ENCODE measurements around the gene GLCCI1.

The GLCCI1 gene

GRCh38 chr7:7956531-7957128, 12.0 kb upstream of the GLCCI1 start:
- no peak for TF ChIP-seq EZH2 (IDR thresholded peaks at IDR 0.05; ENCODE audit: borderline replicate concordance, low read length)
- TF ChIP-seq, protein P1, sequence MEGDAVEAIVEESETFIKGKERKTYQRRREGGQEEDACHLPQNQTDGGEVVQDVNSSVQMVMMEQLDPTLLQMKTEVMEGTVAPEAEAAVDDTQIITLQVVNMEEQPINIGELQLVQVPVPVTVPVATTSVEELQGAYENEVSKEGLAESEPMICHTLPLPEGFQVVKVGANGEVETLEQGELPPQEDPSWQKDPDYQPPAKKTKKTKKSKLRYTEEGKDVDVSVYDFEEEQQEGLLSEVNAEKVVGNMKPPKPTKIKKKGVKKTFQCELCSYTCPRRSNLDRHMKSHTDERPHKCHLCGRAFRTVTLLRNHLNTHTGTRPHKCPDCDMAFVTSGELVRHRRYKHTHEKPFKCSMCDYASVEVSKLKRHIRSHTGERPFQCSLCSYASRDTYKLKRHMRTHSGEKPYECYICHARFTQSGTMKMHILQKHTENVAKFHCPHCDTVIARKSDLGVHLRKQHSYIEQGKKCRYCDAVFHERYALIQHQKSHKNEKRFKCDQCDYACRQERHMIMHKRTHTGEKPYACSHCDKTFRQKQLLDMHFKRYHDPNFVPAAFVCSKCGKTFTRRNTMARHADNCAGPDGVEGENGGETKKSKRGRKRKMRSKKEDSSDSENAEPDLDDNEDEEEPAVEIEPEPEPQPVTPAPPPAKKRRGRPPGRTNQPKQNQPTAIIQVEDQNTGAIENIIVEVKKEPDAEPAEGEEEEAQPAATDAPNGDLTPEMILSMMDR (IDR thresholded peaks at IDR 0.05; ENCODE audit: low read length): no peak
- H3K9me2 ChIP-seq (ENCODE audit: low read depth, low read length): no peaks in the 10 kb centered on the region
- H2AFZ ChIP-seq (ENCODE audit: low read length): no peak overlapping the region
- no peak overlapping the region for H3K27ac ChIP-seq (ENCODE audit: low read depth, low read length, poor library complexity, severe bottlenecking)
- H3K79me2 ChIP-seq (ENCODE audit: insufficient read depth, low read length): no peaks in the 10 kb centered on the region
- no peak overlapping the region for H3K4me2 ChIP-seq (ENCODE audit: low read length)
- H3K9ac ChIP-seq (ENCODE audit: low read length): no peak overlapping the region
- H3K27me3 ChIP-seq (ENCODE audit: insufficient read depth, low read length): no peaks in the 10 kb centered on the region
- no peaks in the 10 kb centered on the region for H3K9me3 ChIP-seq (ENCODE audit: low read length)
- H3F3A ChIP-seq (ENCODE audit: insufficient read depth, low read length): no peaks in the 10 kb centered on the region
- no peaks in the 10 kb centered on the region for H3K4me1 ChIP-seq (ENCODE audit: insufficient read depth, low read length, severe bottlenecking)
- H3K36me3 ChIP-seq (ENCODE audit: insufficient read depth, low read length): no peaks in the 10 kb centered on the region
- no peak overlapping the region for H3K4me3 ChIP-seq (ENCODE audit: low read depth, low read length, poor library complexity, severe bottlenecking)
- no peaks in the 10 kb centered on the region for H4K20me1 ChIP-seq (ENCODE audit: insufficient read depth, low read length)

DNA sequence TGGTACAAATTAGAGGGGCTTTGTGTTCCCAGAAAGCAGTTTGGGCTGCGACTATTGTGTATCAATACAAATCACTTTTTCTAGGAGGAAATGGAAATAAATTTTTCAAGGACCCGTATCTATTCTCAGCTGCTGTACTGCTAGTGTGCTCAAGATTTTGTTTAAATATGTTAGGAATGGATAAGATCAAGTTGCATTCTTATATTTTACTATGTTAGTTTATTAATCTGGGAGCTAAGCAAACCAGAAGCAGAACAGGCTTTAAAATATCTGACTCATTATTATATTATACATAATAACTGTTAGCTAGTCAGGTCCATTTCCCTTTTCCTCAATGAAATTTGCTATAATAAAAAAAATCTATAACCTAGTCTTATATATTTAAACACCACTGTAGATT, 11.1 kb upstream of the GLCCI1 start:
- Histone ChIP-seq H3K4me2 (ENCODE audit: low read length) (no peak overlapping the region), H3K4me3 (ENCODE audit: low read depth, low read length, poor library complexity, severe bottlenecking) (no peak overlapping the region), H4K20me1 (ENCODE audit: insufficient read depth, low read length) (no peaks in the 10 kb centered on the region), H3K4me1 (ENCODE audit: insufficient read depth, low read length, severe bottlenecking) (no peaks in the 10 kb centered on the region), H3F3A (ENCODE audit: insufficient read depth, low read length) (no peaks in the 10 kb centered on the region), H3K27me3 (ENCODE audit: insufficient read depth, low read length) (no peaks in the 10 kb centered on the region), H3K27ac (ENCODE audit: low read depth, low read length, poor library complexity, severe bottlenecking) (no peak overlapping the region), H3K79me2 (ENCODE audit: insufficient read depth, low read length) (no peaks in the 10 kb centered on the region), H2AFZ (ENCODE audit: low read length) (no peak overlapping the region), H3K9ac (ENCODE audit: low read length) (no peak overlapping the region), H3K36me3 (ENCODE audit: insufficient read depth, low read length) (no peaks in the 10 kb centered on the region), H3K9me3 (ENCODE audit: low read length) (no peaks in the 10 kb centered on the region), H3K9me2 (ENCODE audit: low read depth, low read length) (no peaks in the 10 kb centered on the region)
- no peak for TF ChIP-seq EZH2 (IDR thresholded peaks at IDR 0.05; ENCODE audit: borderline replicate concordance, low read length)
- TF ChIP-seq, protein P1 (IDR thresholded peaks at IDR 0.05; ENCODE audit: low read length): no peak

- Histone ChIP-seq H3K79me2 (ENCODE audit: insufficient read depth, low read length) (no peaks in the 10 kb centered on the region), H3K9me2 (ENCODE audit: low read depth, low read length) (no peaks in the 10 kb centered on the region), H3K9me3 (ENCODE audit: low read length) (no peaks in the 10 kb centered on the region), H3K27ac (ENCODE audit: low read depth, low read length, poor library complexity, severe bottlenecking) (no peak overlapping the region), H3K4me2 (ENCODE audit: low read length) (no peak overlapping the region), H3K27me3 (ENCODE audit: insufficient read depth, low read length) (no peaks in the 10 kb centered on the region), H3F3A (ENCODE audit: insufficient read depth, low read length) (no peaks in the 10 kb centered on the region), H4K20me1 (ENCODE audit: insufficient read depth, low read length) (no peaks in the 10 kb centered on the region), H3K4me1 (ENCODE audit: insufficient read depth, low read length, severe bottlenecking) (peaks cover 9% of the 10 kb centered on the region), H3K9ac (ENCODE audit: low read length) (no peak overlapping the region), H3K4me3 (ENCODE audit: low read depth, low read length, poor library complexity, severe bottlenecking) (no peak overlapping the region), H3K36me3 (ENCODE audit: insufficient read depth, low read length) (no peaks in the 10 kb centered on the region), H2AFZ (ENCODE audit: low read length) (no peak overlapping the region)
- no peak for TF ChIP-seq EZH2 (IDR thresholded peaks at IDR 0.05; ENCODE audit: borderline replicate concordance, low read length)
Measured at GRCh38 chr7:7959979-7960670, 8.5 kb upstream of the GLCCI1 start.

Data from OCI-LY1 (cell line).